HG03139 (cell line): ENCODE measurements around the gene FTH1.

ENCODE experiments used
- ATAC-seq: cut with Tn5 transposase; IDR thresholded peaks from one replicate; pipeline ENCODE4 v1.9.1; 2021; ENCODE audit not compliant: unreplicated experiment

FTH1 gene

GRCh38 chr11:61949169-61950034 lies 18.0 kb downstream of the FTH1 start:
- ATAC-seq, result no peak

- no peak for ATAC-seq
Measured at GRCh38 chr11:61948505-61948904, 18.9 kb downstream of the FTH1 start.

- ATAC-seq, result no peak
Measured at GRCh38 chr11:61947486-61948210, 19.8 kb downstream of the FTH1 start.

- ATAC-seq, result no peak
Measured at GRCh38 chr11:61946894-61947293, 20.5 kb downstream of the FTH1 start.

- ATAC-seq, result no peak
Measured at GRCh38 chr11:61945191-61945590, 22.2 kb downstream of the FTH1 start.

- no peak for ATAC-seq
Measured at GRCh38 chr11:61940466-61940865, 27.0 kb downstream of the FTH1 start.

- no peak for ATAC-seq
Measured at GRCh38 chr11:61935861-61936260, 31.6 kb downstream of the FTH1 start.

- ATAC-seq, result no peak
Measured at GRCh38 chr11:61930933-61931332, 36.5 kb downstream of the FTH1 start.

GRCh38 chr11:61928606-61929005 lies 38.8 kb downstream of the FTH1 start:
- ATAC-seq, result no peak

GRCh38 chr11:61927501-61927900 lies 39.9 kb downstream of the FTH1 start:
- ATAC-seq, result no peak

GRCh38 chr11:61926235-61926634 lies 41.2 kb downstream of the FTH1 start:
- ATAC-seq, result no peak

GRCh38 chr11:61925736-61926135 lies 41.7 kb downstream of the FTH1 start:
- no peak for ATAC-seq

- ATAC-seq, result no peak
Measured at GRCh38 chr11:61924064-61924455, 43.4 kb downstream of the FTH1 start.

- ATAC-seq, result no peak
Measured at GRCh38 chr11:61923166-61924063, 44.0 kb downstream of the FTH1 start.

GRCh38 chr11:61922539-61922938 lies 44.9 kb downstream of the FTH1 start:
- no peak for ATAC-seq

- no peak for ATAC-seq
Measured at GRCh38 chr11:61921446-61921845, 46.0 kb downstream of the FTH1 start.

GRCh38 chr11:61919705-61920631 lies 47.5 kb downstream of the FTH1 start:
- ATAC-seq, result no peak

GRCh38 chr11:61918938-61919704 lies 48.3 kb downstream of the FTH1 start:
- no peak for ATAC-seq

- no peak for ATAC-seq
Measured at GRCh38 chr11:61918251-61918937, 49.0 kb downstream of the FTH1 start.
